ENCODE measurements around the gene OR2A25.
"Not testable (repeated sequence)": the region's sequence is repeated elsewhere in the genome, so short reads cannot be mapped to it uniquely, and the experiment has no call there.

Gene OR2A25

GRCh38 chr7:144069511-144069910 is at the start of gene OR2A25:
OR2A25 (plus strand) TSS chr7:144069811; CDS start chr7:144074220, 4,409 bp downstream.
- no peak for DNase-seq

DNA sequence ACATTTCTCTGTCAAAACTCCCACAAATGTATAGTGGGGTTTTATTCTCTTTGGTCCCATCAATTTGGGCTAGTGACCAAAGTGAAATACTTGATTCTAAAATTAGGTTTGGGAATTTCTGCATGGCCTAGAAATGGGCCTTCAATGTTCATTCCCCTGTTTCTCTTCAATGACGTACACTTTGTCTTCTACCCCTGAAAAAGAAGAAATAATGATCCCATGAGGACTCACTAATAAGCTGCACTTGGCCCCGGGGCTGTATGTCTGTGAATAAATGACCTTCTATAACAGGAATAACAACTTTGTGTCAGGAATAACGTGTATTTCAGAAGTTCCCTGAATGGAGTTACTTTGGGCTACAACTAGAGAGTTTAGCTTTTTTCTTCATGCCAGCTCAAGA is 49.3 kb upstream of the OR2A25 start:
- no peak for DNase-seq

- no peak for DNase-seq
These were observed 47.4 kb upstream of the OR2A25 start for GRCh38 chr7:144022169-144022568.

- no peak for DNase-seq
These were observed 46.3 kb upstream of the OR2A25 start for GRCh38 chr7:144023171-144023827.

GRCh38 chr7:144024213-144024612 is 45.4 kb upstream of the OR2A25 start:
- DNase-seq: no peak

GRCh38 chr7:144026203-144026883 is 43.3 kb upstream of the OR2A25 start:
- DNase-seq: no peak

- DNase-seq: peak; percentile 32
These were observed 42.5 kb upstream of the OR2A25 start for GRCh38 chr7:144027070-144027469.

DNA sequence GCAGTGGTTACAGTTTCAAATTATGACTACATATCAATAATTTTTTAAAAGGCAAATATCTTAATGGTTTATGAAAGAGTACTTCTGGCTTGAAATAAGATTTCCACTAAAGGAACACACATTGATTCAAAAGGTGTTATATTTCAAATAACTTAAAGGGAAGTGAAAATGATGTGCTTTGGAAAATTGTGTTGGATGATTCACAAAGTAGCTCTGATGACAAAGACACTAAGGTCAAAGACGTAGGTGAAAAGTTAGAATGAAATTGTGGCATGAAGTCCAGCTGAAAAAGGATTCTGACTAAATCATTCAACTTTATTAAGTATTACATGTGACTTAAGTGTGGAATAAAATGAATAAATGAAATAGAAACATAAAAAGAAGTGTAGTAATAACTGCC is 41.6 kb upstream of the OR2A25 start:
- no peak for DNase-seq

DNA sequence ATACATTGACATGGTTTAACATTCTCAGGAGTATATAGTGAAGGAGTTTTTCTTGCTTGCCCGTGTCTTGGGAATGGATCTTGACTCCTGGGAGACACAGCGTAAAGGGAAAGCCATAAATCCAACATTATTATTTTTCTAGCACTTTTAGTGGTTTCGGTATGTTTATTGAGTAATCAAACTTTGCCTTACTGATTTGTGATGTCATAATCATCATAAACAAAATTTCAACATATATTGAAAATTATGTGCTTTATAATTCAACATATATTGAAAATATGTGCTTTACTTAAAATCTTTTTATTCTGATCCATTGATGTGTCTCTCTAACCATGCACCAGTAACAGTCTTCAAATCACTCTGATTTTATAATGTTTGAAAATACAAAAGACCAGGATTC is 41.1 kb upstream of the OR2A25 start:
- DNase-seq: no peak

DNA sequence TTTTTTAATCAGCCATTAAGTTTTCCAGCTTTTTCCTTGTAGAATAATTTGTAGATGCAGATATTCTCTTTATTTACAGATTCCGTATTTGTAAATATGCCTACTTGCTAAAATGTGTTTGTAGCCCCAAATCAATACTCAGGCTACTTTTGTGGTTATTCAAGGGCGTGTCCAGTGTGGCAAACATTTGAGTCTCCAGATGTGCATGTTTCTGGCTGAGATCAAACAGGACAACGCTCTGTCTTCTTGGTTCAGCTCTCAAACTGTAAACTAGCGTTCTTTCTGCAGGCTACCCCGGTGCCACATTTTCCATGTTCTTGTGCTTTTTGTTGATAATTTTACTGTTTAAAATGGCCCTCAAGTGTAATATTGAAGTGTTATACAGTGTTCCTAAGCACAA is 37.1 kb upstream of the OR2A25 start:
- no peak for DNase-seq

DNA sequence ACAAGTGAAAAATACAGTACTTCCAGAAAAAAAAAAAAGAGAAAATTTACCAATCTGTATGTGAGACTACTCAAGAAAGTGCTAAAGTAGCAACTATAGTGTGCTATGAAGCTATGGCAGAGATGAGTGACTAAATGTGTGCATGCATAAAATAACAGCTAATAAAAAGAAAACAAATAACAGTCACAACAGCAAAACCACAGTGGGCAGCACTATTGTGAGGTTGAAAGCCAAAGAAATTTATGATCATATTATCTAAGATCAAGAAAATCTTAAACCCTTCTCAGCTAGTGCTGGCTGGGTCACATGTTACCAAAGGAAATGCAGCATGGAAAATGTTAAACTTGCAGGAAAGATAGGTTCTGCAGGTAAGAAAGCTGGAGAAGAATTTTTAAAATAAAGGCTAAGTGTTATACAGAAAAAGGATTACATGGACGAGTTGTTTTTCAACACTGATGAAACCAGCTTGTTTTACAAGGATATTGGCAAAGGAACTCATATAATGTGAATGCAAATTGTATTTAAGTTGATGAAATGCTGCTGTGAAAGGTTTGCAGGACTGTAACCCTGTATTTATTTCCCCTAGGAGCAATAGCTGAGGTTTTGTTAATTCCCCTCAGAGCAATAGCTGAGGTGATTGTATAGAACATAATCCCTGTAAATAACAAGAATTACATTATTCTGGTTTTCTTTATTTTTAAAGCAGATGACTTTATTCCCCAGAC is 36.5 kb upstream of the OR2A25 start:
- no peak for DNase-seq

DNA sequence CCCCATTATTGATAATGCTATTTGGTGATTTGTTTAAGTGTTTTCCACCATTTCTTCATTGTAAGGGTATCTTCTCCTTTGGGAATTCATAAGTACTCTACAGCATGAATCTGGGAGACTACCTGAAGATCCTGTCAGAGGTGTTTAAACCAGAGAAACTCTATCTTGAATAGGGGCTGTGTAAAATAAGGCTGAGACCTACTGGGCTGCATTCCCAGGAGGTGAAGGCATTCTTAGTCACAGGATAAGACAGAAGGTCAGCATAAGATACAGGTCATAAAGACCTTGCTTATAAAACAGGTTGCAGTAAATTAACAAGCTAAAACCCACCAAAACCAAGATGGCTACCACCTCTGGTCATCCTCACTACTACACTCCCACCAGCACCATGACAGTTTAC is 34.2 kb upstream of the OR2A25 start:
- DNase-seq: no peak

GRCh38 chr7:144036302-144036885 is 33.2 kb upstream of the OR2A25 start:
- DNase-seq: no peak

GRCh38 chr7:144037414-144038035 is 32.1 kb upstream of the OR2A25 start:
- DNase-seq: no peak

- DNase-seq: no peak
These were observed 30.7 kb upstream of the OR2A25 start for GRCh38 chr7:144038887-144039286.

GRCh38 chr7:144048648-144049047 is 21.0 kb upstream of the OR2A25 start, which contains the start of gene OR2A5:
OR2A5 (plus strand) TSS chr7:144048948; CDS start chr7:144050402, 1,454 bp downstream.
- DNase-seq: no peak

GRCh38 chr7:144049491-144049890 is 20.1 kb upstream of the OR2A25 start:
- DNase-seq: no peak

DNA sequence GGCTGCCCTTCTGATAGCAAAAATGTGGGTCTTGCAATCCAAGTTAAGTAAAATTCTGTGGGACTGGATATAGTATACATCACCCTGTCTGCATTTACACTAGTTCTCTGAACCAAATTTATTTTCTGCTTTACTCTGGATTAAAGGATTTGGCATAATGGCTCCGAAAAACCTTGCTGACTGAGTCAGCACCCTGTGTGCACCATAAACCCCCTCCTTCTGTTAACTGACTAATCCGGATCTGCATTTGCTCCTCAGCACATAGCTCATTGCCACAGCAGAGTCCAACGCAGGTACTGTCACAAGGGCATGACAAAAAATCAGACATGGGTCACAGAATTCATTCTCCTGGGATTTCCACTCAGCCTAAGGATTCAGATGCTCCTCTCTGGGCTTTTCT is 19.5 kb upstream of the OR2A25 start:
- no peak for DNase-seq

DNA sequence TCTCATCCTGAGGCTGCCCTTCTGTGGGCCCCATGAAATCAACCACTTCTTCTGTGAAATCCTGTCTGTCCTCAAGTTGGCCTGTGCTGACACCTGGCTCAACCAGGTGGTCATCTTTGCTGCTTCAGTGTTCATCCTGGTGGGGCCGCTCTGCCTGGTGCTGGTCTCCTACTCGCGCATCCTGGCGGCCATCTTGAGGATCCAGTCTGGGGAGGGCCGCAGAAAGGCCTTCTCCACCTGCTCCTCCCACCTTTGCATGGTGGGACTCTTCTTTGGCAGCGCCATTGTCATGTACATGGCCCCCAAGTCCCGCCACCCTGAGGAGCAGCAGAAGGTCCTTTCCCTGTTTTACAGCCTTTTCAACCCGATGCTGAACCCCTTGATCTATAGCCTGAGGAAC is 18.7 kb upstream of the OR2A25 start:
- not testable (repeated sequence) for DNase-seq

- DNase-seq: no peak
These were observed 11.7 kb upstream of the OR2A25 start for GRCh38 chr7:144057954-144058353.

DNA sequence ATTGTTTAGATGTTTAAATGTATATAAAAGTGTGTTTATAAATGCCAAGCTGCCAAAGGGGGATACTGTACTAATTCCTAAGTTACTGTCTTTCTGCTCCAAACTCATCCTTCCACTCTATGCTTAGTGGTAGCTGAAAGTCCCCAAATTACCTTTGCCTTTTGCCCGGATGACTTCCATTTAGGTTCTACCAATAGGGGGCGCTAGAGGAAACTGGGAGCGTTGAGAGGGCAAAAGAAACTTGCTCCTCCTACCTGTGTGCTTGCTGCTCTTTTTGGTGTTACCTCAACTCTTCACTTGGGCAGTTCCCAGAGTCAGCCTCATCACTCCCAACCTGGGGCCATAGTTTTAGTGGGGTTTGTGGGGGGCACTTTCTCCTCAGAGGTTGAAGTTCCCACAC is 5.9 kb upstream of the OR2A25 start:
- DNase-seq: no peak

DNA sequence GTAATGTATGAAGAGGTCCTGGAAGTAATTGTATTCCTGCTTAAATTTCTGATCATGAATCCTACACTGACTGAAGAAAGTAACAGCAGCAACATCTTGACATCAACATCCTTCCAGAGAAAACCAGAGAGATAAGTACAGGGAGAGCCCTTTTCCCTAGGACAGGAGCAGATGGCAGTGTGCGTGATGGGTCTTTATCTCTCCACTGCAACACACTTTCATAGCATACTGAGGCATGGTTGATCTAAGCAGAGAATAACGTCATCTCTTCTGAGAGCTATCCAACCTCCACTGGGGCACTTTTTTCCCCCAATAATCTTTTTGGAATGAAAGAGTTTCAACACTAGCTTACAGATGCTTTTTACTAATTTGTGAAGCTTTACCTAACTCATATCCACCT is 342 bp downstream of the OR2A25 start:
- no peak for DNase-seq

- DNase-seq: no peak
These were observed 4.8 kb downstream of the OR2A25 start for GRCh38 chr7:144074374-144074773.

Measured in eye (tissue), 1 donor.